NT2/D1 (cell line): ENCODE measurements around the gene CALHM5.

ENCODE experiments used
- DNase-seq: peaks from one replicate; pipeline ENCODE4 v3.0.0-alpha.2; 2011; ENCODE audit warnings: low read depth, low spot score
- H3K27me3 ChIP-seq: 2 replicates; pipeline ENCODE4 v1.6.0; 2011; ENCODE audit warnings: mild to moderate bottlenecking; ENCODE audit not compliant: insufficient read length, insufficient read depth
- H3K36me3 ChIP-seq: 2 replicates; pipeline ENCODE4 v1.6.1; 2011; ENCODE audit warnings: mild to moderate bottlenecking, low read length, mixed read lengths; ENCODE audit not compliant: insufficient read depth, insufficient read length
- H3K4me1 ChIP-seq: 2 replicates; pipeline ENCODE4 v1.5.1; 2011; ENCODE audit not compliant: insufficient read depth, insufficient read length
- H3K4me3 ChIP-seq: 2 replicates; pipeline ENCODE4 v1.5.1; 2011; ENCODE audit warnings: low read depth; ENCODE audit not compliant: insufficient read length
- H3K9ac ChIP-seq: 2 replicates; pipeline ENCODE4 v1.6.0; 2011; ENCODE audit warnings: low read depth; ENCODE audit not compliant: insufficient read length
- H3K9me3 ChIP-seq: 2 replicates; pipeline ENCODE4 v1.5.1; 2011; ENCODE audit warnings: mild to moderate bottlenecking, low read length; ENCODE audit not compliant: insufficient read depth
- SUZ12 ChIP-seq: IDR thresholded peaks from 2 replicates; pipeline ENCODE4 v1.6.1; 2011; ENCODE audit not compliant: insufficient read length, insufficient read depth; ENCODE audit errors: extremely low read depth
- YY1 ChIP-seq: IDR thresholded peaks from 2 replicates; pipeline ENCODE4 v1.6.1; 2011; ENCODE audit not compliant: insufficient read length, insufficient read depth
- ZNF274 ChIP-seq: IDR thresholded peaks from 2 replicates; pipeline ENCODE4 v1.6.1; 2011; ENCODE audit warnings: mild to moderate bottlenecking, low read depth, low read length

CALHM5 gene

DNA sequence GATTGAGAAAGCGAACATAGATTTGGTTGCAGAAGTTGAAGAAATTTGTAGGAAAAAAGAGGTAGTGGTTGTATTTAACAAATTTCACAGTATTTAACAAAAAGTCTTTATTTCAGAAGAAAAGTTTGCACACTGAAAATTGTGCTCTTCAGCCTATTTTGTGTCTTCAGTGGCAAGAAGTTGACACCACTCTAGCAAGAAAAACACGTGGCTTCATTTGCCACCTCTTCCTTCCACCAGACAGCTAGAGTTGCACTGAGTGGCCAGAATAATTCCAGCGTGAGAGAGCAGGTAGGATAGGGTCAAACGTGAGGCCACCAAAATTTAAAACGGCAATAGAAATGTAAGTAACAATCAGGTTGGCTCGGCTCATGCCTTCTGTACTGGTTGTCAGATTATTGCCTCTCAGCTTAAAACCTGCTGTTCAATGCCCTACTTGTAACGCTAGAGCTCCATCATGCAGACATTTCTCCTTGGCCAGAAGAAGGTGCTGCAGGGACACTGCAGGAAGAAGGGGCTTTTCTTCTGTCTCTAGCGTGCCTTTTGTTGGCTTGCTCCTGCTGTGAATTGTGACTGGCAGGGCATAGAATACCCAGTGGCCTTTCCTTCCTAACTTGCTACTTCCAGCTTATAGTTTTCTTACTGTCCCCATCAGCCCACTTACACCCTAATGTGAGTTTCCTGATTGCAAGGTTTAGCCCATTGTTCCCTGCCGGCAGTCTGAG lies 22.0 kb downstream of the CALHM5 start:
- Histone ChIP-seq H3K4me3 (no peak overlapping the region), H3K27me3 (no peaks in the 10 kb centered on the region), H3K4me1 (no peaks in the 10 kb centered on the region), H3K9ac (no peak overlapping the region), H3K36me3 (no peaks in the 10 kb centered on the region), H3K9me3 (no peaks in the 10 kb centered on the region)
- no peak for TF ChIP-seq ZNF274
- no peak for TF ChIP-seq YY1
- TF ChIP-seq SUZ12 = no peak
- DNase-seq = no peak

DNA sequence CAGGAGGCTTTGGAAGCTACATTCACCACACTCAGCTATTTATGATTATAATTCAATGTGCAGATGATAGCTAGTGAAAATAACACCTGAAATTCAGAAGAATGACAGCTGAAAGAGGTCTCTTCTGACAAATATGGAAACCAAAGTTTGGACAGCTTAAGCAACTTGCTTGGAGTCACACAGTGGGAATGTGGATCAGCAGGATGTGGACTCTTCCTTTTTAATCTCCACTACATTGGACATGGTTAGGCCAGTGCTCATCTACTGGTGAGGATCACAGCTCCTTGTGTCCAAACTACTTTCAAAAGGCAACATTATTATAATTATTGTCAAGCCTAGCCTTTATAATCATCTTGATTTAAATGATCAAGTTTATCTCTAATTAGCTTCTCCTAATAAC lies 23.7 kb downstream of the CALHM5 start:
- Histone ChIP-seq H3K9ac (no peak overlapping the region), H3K9me3 (no peaks in the 10 kb centered on the region), H3K27me3 (no peaks in the 10 kb centered on the region), H3K4me1 (no peaks in the 10 kb centered on the region), H3K36me3 (no peaks in the 10 kb centered on the region), H3K4me3 (no peak overlapping the region)
- TF ChIP-seq YY1 (no peak), SUZ12 (no peak), ZNF274 (no peak)
- no peak for DNase-seq

DNA sequence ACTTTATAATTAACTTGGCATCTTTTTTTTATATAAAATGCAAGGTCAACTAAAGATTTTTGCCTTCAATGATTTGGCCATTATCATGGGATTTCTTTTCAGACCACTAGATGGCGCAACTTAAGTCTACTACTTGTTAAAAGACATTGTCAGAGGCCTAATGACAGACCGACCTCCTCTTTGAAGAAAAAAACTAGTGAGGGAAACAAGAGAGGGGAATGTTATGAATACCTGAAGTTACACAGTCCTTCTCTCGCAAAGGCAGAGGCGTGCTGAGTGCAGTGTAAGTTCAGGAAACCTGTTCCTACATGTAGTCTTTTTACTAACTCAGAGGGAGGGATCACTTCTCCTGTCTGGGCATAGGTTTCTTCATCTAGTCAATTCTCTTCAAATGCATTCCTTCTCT lies 24.8 kb downstream of the CALHM5 start:
- TF ChIP-seq ZNF274 (no peak), SUZ12 (no peak)
- no peak for DNase-seq
- H3K9me3 ChIP-seq = no peaks in the 10 kb centered on the region
- no peaks in the 10 kb centered on the region for H3K27me3 ChIP-seq
- no peak overlapping the region for H3K9ac ChIP-seq
- H3K36me3 ChIP-seq = no peaks in the 10 kb centered on the region
- H3K4me3 ChIP-seq = no peak overlapping the region
- no peaks in the 10 kb centered on the region for H3K4me1 ChIP-seq

DNA sequence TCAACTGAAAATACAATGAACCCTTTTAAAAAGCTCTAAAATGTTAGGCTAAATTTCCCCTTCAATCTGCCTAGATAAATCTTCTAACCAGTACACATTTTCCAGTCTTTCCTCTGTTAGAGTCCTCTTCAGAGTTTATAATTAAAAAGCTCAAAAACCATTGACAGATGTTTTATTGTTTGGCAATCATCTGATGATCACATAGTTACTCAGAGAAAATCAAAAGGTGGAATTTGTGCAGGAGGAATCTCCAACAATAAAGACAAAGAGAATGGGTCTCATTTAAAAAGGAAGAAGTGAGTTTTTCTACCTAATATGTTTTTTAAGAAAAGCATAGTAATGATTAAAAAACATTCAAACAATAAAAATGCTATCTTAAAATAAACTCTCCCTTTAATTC lies 31.0 kb downstream of the CALHM5 start:
- Histone ChIP-seq H3K9me3 (no peaks in the 10 kb centered on the region), H3K4me1 (no peaks in the 10 kb centered on the region), H3K4me3 (no peak overlapping the region), H3K36me3 (no peaks in the 10 kb centered on the region), H3K27me3 (no peaks in the 10 kb centered on the region), H3K9ac (no peak overlapping the region)
- no peak for TF ChIP-seq YY1
- TF ChIP-seq ZNF274 = no peak
- TF ChIP-seq SUZ12 = no peak
- no peak for DNase-seq

DNA sequence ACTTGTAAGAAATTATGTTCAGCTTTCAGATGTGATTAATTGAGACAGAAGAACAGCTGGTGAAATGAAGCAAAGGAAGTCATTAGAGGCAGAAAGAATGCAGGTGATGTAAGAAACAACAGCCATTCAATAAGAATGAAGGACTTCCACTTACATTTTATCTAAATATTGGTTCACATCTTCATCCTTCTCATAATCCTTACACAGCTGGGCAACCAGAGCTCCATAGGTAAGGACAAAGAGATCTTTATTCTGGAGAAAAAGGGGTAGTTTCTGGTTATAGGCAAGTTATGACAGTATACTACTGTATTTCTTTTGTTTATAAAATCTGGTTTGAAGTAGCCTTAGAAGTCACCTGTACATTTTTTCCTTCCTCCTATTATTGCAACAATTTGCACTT lies 31.7 kb downstream of the CALHM5 start:
- Histone ChIP-seq H3K9ac (no peak overlapping the region), H3K9me3 (no peaks in the 10 kb centered on the region), H3K4me1 (no peaks in the 10 kb centered on the region), H3K36me3 (no peaks in the 10 kb centered on the region), H3K4me3 (no peak overlapping the region), H3K27me3 (no peaks in the 10 kb centered on the region)
- TF ChIP-seq SUZ12 (no peak), ZNF274 (no peak), YY1 (no peak)
- DNase-seq = no peak

DNA sequence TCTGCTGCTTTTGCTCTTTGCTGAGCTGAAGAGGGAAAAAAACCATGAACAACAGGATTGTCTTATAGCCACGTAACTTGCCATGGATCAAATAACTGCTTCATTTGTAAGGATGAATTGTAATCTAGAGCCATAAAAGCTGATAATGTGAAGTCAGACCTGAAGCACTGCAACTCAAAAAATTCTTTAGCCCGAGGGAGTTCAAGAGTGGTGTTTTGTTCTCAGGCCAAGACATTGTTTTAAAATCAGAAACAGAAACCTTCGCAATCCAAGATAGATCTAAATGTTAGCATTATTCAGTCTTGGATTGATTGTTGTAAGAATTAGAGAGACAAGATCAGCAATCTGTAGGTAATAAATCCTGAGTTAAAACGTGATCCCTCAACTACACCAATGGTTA lies 34.2 kb downstream of the CALHM5 start, which contains the start of gene TRAPPC3L:
TSS of gene TRAPPC3L (minus strand) at position 34 of the 400 bp plus-strand sequence. CDS start 170 bp downstream, outside the sequence.
- H3K4me3 ChIP-seq = no peak within 1 kb of the TSS
- no peaks in the 10 kb centered on the region for H3K36me3 ChIP-seq
- H3K9me3 ChIP-seq = no peaks in the 10 kb centered on the region
- H3K4me1 ChIP-seq = no peaks in the 10 kb centered on the region
- H3K9ac ChIP-seq = no peak within 1 kb of the TSS
- no peak for DNase-seq
- H3K27me3 ChIP-seq = no peaks in the 10 kb centered on the region
- TF ChIP-seq SUZ12 (no peak), ZNF274 (no peak)

DNA sequence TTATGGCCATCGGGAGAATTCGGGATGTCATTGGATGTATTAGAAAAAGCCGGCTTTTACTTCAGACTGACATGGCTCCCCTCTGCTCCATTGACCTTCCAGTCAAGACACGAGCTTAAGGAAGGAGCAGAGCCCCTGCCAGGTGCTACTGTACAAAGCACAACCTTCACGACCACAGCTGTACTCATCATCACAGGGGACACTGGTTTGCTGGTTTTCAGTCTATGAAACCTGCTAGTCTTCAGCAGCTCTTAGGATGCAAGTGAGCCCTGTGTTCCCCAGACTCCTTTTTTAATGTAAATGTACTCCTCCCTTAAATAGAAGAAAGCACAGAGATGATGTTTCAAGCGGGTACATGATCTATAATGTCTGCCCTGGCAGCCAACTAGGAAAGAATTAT lies 35.9 kb downstream of the CALHM5 start:
- Histone ChIP-seq H3K9me3 (no peaks in the 10 kb centered on the region), H3K4me1 (no peaks in the 10 kb centered on the region), H3K9ac (no peak overlapping the region), H3K4me3 (no peak overlapping the region), H3K27me3 (no peaks in the 10 kb centered on the region), H3K36me3 (no peaks in the 10 kb centered on the region)
- no peak for DNase-seq
- TF ChIP-seq YY1 = no peak
- TF ChIP-seq ZNF274 = no peak
- no peak for TF ChIP-seq SUZ12

DNA sequence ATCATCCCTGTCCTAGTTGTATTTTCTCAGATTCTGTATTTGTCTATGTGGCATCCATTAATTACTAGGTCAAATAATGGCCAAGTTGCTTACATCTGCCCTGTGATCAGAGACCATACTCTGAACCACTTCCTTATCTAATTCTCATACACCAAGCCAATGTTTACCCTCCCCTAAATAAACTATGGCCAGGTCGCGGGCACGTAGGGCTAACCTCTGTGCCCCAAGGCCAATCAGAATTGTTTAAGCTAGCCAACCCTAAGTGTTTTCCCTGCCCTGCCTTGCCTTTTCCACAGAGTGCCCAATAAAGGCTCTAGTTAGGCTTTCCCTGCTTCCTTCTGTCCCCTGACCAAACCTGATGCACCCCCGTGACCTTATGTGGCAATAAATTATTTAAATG lies 39.4 kb downstream of the CALHM5 start:
- no peak for TF ChIP-seq ZNF274
- TF ChIP-seq SUZ12 = no peak
- H3K27me3 ChIP-seq = no peaks in the 10 kb centered on the region
- H3K9ac ChIP-seq = no peak overlapping the region
- no peak overlapping the region for H3K4me3 ChIP-seq
- no peaks in the 10 kb centered on the region for H3K36me3 ChIP-seq
- H3K9me3 ChIP-seq = no peaks in the 10 kb centered on the region
- DNase-seq = no peak
- H3K4me1 ChIP-seq = no peaks in the 10 kb centered on the region
